Activated CD4-positive, alpha-beta T cell treated with anti-CD3 and anti-CD28 coated beads for 4 hours (primary cell): ENCODE results near the gene CACTIN.
"Not testable (repeated sequence)": the region's sequence is repeated elsewhere in the genome, so short reads cannot be mapped to it uniquely, and the experiment has no call there.

Experiments
- DNase-seq, 2 donors: peaks; one replicate each; pipeline ENCODE4 v3.0.0-alpha.2; 2020

CACTIN gene

DNA sequence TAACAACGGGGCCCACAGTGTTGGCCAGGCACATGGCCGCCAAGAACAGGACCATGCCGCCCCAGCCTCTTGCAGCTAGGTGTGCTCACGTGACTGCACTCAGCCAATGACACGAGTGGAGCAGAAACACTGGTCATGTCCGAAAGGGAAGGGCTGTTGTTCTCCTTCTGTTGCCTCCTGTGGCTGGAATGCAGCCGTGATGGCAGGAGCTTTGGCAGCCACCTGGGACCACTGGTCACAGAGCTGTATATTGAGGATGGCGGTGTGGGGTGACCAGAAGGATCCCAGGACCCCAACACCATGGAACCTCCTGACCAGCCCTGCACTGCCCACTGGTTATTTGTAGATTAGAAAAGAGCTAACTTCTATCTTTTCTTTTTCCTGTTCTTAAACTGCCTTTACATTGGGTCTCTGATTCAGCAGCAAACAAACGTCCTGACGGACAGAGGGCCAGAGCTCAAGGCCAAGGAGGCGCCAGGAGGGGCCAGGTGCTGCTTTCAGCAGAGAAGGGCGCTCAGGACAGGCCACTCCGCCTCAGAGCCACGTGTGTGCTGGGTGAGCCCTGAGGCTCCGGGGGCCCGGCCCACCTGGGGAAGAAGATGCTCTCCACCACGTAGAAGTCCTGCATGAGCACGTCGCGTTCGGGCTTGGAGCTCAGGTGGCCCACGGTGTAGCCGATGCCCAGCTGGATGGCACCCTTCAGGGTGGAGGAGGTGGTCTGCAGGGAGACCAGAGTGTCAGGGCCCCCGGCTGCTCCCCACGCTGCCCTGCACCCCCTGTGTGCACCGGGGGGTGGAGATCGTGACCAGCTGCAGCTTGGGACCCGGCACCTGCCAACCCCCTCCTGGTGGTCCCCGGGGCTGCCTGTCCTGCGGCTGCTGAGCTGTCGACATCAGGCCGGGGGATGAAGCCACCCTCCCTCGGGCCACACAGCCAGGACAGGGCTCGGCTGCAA lies 35.0 kb upstream of the CACTIN start:
- no peak for DNase-seq

DNA sequence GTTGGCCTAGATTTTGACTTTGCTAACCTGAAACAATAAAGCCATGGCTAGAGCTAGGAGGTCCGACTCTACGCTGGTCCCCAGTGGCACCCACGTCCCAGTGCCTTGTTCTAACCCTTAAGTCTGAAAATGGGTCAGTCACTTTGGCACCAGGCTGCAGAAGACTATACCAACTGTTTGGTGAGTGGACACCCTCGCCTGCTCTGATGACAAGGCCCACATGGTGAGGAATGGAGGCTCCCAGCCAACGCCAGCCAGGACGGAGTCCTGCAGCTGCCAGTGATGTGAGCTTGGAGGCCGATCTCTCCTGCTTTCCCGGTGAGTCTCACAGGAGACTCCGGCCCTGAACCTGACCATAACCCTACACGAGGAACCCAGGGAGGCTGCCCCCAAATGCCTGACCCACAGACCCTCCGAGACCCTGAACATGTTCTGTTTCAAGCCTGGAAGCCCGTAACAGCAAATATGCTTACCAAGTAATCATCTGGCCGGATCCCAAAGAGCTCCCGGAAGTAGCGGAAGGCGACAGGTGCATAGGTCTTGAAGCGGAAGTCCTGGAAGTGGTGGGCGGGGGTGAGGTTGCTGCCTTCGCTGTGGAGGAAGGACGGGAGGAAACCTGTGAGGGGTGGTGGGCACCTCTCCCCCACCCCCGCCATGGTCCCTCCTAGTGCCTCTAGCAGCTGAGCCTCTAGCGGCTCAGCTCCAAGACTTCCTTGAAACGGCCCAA lies 34.1 kb upstream of the CACTIN start:
- no peak for DNase-seq

DNA sequence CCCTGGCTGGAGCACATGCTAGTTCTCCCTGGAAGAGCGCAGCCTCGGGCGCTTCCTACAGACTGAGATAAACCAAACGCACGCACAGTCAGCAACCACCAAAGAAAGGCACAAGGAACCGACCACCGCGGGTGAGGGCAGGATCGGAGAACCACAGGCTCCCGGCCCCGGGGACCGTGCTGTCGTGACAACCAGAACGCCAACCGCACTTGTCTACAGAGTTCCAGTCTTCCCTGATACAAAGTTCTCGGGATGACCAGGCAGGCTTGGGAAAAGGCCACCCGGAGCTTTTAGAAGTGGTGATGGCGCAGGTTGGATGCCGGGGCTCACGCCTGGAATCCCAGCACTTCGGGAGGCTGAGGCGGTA lies 33.1 kb upstream of the CACTIN start:
- DNase-seq = no peak

DNA sequence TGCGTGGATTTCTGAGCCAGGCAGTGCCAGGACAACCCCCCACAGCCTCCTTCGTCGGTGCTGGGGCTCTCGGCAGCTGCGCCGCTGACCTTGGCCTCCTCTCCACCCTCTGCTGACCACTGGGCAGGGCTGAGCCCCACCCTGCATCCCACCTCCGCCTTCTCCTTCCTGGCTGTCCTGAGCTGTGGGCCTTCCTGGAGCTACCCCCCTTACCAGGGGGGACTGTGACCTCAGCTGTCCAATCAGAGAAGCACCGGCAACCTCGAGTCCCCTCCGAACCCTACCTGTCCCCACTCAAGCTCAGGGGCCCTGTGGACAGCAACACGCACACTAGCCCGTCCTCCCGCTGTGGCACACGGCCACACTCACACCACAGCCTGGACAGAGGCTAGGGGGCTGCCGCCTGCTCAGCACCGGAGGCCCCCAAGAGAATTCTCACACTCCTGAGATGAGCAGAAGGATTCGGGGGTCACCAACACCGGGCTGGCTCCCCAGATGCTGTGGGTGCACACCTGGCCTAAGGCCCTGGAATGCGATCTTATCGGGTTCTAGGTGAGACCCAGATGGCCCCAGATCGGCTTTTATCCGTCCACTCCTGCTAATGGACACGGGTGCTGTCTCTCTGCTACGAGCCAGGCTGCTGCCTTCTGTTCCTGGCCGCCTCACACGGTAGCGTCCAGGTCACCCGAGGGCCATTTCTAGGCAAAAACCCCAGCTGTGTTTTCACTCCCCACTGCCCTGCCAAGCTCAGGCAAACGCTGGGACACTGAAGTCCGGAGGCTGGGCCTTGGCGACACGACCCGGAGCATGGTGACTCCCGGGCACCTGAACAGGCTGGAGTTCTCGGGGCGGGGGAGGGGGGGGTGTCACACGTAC lies 32.5 kb upstream of the CACTIN start:
- DNase-seq = no peak

DNA sequence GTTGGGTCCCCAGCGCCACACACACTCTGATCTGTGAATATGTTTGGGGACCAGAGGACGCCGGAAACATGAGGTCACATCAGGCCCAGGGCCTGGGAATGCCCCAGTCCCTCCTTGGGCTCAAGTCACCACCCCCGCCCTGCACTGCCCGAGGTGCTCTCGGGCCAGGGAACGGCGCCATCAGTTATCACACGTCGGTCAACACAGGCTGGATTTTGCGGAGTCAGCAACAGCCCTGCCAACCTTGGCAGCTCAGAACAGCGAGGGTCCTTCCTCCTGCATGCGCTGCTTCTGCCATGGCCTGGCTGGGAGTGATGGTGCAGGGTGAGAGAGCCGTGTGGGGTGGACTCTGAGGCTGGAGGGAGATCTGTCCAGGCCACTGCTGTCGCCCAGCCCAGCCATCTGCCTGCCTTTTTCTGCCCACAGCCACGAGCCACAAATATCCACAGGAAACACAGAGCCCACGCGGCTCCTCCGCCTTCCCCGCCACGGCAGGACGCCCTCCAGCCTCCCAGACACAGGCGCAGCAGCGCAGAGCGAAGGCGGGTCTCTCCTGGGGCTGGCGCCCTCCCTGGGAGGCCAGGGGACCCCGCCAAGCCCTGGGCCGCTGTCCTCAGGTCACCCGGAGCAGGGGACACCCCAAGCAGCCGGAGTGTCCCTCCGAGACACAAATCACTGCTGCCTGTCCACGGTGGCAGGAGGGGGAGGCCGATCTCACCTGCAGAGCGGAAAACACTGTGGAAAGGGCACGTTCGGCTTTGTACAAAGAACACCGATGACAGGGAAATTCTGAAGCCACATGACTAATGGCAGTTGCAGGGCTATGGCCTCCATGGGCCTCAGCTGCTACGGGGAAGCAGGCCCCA lies 31.6 kb upstream of the CACTIN start:
- DNase-seq = no peak

DNA sequence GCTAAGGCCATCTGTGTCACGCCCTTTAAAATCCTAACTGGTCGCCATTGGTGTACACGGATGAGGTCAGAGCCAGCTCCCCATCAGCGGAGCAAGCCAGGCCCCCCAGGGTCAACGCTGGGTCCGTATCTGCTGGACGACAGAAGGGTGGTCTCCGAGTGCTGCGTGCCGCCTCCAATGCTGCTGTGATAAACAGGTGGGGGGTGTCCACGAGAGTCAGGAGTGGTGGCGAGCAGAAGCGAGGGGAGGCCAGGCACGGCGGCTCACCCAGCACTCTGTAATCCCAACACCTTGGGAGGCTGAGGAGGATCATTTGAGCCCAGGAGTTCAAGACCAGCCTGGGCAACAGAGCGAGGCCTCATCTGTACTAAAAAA lies 30.8 kb upstream of the CACTIN start:
- no peak for DNase-seq

- no peak for DNase-seq
These were observed 30.3 kb upstream of the CACTIN start for GRCh38 chr19:3656747-3657394.

DNA sequence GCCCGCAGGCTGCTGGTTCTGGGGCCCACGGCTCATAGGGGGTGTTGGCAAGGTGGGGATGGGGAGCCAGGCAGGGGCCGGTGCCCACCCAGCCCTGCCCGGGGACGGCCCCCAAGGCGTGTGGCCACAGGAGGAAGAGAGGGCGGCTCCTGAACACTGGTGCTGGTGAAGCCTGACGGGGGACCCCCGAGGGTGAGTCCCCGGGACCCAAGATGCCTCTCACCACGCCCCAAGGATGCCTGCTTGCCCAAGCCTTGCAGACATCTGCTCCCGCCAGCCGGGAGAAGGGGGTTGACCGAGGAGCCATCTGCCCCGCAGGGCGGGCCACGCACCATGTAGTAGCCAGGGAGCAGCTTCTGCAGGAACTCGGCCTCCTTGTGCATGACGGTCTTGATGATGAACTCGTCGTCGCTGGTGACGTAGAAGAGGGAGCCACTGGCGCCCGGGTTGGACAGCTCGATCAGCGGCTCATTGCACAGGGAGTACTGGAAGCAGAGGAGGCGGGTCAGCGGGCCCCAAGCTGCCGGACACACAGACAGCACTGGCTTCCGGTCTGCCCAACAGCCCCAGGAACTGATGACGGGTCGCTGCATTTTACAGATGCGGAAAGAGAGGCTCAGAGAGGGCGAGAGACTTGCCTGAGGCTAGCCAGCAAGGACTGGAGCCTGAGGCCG lies 29.6 kb upstream of the CACTIN start:
- DNase-seq = no peak

DNA sequence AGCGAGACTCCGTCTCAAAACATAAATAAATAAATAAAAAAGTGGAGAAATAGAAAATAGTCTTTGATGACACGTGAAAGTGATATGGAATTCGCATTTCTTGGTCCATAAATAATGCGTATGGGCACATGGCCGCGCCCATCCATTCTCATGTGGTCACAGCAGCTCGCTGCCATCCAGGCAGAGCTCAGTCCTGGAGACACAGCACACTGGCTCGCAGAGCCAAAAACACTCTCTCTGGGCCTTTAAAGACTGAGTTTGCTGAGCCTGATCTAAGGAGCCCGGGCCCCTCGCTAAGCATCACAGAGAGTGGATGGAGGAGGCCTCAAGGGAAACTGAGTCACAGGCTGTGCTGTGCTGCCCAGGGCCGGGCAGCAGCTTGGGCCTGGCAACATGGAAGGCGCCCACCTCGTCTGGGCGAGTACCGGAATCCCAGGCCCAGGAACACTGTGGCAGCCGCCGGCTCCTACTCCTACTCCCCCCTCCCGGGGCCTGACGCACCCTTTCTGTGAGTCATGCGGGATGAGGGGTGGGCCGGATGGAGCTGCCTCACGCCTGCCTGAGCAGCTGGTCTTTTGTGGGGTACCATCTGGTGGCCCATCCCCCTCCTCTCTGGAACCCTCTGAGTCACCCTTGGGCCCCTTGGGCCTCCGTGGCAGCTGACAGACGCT lies 28.9 kb upstream of the CACTIN start:
- DNase-seq = no peak

- DNase-seq = no peak
These were observed 27.4 kb upstream of the CACTIN start for GRCh38 chr19:3653865-3654513.

- no peak for DNase-seq
These were observed 26.6 kb upstream of the CACTIN start for GRCh38 chr19:3653081-3653795.

- no peak for DNase-seq
These were observed 25.8 kb upstream of the CACTIN start for GRCh38 chr19:3652422-3652821.

DNA sequence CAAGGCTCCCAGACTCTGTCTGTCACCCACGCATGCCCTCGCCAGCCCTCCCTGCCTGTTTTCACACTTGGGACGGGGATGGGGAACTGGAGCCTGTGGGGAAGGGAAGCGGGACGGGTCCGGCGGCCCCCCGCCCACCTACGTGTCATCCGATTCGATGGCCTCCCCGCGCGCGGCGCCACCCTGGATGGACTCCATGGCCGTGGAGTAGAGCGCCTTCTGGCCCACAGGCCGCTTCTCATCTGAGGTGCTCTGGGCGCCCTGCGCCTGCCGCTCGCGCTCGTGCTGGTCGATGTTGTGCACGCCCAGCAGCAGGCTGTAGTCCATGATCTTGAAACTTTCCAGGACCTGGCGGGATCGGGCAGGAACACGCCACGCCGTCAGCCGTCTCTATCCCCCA lies 25.1 kb upstream of the CACTIN start:
- DNase-seq = no peak

GRCh38 chr19:3649888-3650287 lies 23.3 kb upstream of the CACTIN start:
- DNase-seq = no peak

GRCh38 chr19:3648037-3648905 lies 21.7 kb upstream of the CACTIN start:
- no peak for DNase-seq

- not testable (repeated sequence) for DNase-seq
These were observed 20.5 kb upstream of the CACTIN start for GRCh38 chr19:3647102-3647501.

DNA sequence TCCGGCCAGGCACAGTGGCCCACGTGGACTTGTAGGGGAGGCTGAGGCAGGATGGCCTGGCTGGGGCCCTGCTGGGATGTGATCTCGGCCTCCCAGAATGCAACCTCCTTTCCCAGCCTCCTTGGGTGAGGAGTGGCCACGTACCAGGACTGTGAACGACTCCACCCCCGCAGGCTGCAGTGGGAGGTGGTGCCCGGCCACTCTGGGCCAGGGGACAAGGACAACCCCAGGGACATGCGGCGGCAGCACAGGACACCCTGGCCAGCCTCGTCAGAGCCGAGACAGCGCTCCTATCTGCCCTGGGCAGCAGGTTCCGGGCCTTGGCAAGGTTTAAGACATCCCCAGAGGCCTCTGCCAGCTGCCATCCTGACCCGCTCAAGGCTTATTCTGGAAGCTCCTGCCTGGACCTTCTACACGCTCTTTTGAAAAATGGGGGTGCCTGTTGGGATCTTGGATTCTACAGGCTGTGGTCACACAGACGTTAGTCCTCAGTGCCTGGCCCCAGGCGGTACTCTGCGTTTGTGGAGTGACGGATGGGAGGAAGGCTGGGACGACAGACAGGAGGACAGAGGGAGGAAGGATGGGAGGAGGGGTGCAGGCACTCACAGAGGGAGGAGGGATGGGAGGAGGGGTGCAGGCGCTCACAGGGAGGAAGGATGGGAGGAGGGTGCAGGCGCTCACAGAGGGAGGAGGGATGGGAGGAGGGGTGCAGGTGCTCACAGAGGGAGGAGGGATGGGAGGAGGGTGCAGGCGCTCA lies 19.9 kb upstream of the CACTIN start:
- DNase-seq = no peak

DNA sequence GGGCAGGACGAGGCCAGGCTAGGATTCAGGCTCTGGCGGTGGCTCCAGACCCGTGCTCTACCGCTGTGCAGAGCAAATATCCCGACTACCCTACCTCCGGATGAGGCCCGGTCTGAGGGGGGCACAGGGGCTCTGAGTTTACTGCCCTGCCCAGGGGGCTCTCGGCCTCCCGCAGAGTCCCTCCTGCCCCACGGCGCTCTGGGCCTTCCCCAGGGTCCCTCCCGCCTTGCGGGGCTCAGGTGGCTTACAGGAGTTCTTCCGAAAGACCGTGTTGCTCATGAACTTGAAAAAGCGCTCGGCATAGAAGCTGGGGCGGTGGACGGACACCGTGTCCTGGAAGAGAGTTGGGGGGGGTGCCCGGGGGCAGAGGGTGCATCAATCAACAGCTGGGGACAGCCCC lies 19.1 kb upstream of the CACTIN start:
- DNase-seq = no peak
